BLaER1 (cell line): ENCODE data around the gene MAGEC2.

ENCODE experiments used
- H3K27ac ChIP-seq: shearing (Covaris generic); formaldehyde crosslinking; 2 replicates; pipeline ENCODE4 v1.8.1; 2022
- H3K27me3 ChIP-seq: shearing (Covaris generic); formaldehyde crosslinking; 2 replicates; pipeline ENCODE4 v1.8.1; 2022
- H3K36me3 ChIP-seq: shearing (Covaris generic); formaldehyde crosslinking; 2 replicates; pipeline ENCODE4 v1.8.1; 2022
- H3K4me1 ChIP-seq: shearing (Covaris generic); formaldehyde crosslinking; 2 replicates; pipeline ENCODE4 v1.8.1; 2022
- H3K4me2 ChIP-seq: shearing (Covaris generic); formaldehyde crosslinking; 2 replicates; pipeline ENCODE4 v1.8.1; 2022
- H3K4me3 ChIP-seq: shearing (Covaris generic); formaldehyde crosslinking; 2 replicates; pipeline ENCODE4 v1.8.1; 2022
- H3K9ac ChIP-seq: shearing (Covaris generic); formaldehyde crosslinking; 2 replicates; pipeline ENCODE4 v1.8.1; 2022
- H3K9me3 ChIP-seq: shearing (Covaris generic); formaldehyde crosslinking; 2 replicates; pipeline ENCODE4 v1.8.1; 2022
- H4K20me1 ChIP-seq: shearing (Covaris generic); formaldehyde crosslinking; 2 replicates; pipeline ENCODE4 v1.8.1; 2022
- Cebpa-rat ChIP-seq: shearing (Covaris generic); IDR thresholded peaks from 2 replicates; pipeline ENCODE4 v1.8.1; 2022

The MAGEC2 gene, protein sequence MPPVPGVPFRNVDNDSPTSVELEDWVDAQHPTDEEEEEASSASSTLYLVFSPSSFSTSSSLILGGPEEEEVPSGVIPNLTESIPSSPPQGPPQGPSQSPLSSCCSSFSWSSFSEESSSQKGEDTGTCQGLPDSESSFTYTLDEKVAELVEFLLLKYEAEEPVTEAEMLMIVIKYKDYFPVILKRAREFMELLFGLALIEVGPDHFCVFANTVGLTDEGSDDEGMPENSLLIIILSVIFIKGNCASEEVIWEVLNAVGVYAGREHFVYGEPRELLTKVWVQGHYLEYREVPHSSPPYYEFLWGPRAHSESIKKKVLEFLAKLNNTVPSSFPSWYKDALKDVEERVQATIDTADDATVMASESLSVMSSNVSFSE

DNA sequence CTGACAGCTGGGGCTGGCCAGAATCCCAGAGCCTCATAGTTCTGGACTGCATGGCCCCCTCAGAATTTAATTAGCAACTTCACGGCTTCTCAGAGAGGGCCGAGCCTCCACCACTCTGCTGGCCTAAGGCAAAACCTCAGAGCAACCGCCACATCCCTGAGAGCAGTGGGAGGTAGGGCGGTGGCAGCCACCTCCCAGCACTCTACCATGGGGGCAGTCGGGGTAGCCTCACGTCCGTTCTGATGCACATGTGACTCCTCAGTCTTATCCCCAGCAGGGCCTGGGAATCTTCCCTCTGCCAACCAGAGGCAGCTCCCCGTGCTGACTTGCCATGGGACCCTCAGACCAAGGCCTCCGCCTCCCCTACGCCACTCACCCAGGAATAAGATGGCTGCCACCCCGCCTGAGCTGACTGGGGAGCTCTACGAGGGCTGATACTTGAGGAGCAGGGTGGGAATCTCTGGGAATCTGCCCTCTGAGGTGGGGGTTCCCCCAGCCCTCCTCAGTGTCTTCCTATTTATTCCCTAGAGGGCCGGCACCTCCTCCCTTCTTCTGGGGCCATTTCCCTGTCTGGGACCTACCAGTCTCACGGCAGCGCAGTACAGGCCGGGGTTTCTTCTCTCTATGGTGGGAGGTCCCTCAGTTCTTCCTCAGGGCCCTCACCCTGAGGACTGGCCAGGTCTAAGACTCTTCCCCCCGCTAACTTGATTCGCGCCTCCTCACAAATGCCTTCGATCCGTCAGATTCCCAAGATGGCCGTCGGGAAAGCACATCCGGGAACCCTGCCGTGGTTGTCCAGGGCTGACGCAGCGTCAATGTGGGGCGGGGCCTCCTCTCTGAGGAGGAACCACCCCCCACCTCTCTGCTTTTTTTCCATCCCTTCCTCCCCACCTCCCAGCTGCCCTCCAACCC lies at the start of gene MAGEC2:
MAGEC2 (minus strand) TSS at position 769 of the 912 bp plus-strand sequence. CDS start 1,303 bp downstream, outside the sequence.
- no peak within 1 kb of the TSS for H3K4me3 ChIP-seq
- H4K20me1 ChIP-seq, result no peaks in the 10 kb centered on the region; the same call in 1 of the 2 replicates
- no peak within 1 kb of the TSS for H3K27ac ChIP-seq
- no peaks in the 10 kb centered on the region for H3K4me1 ChIP-seq
- H3K36me3 ChIP-seq, result no peaks in the 10 kb centered on the region
- TF ChIP-seq Cebpa-rat, result no peak
- no peak within 1 kb of the TSS for H3K4me2 ChIP-seq
- no peak within 1 kb of the TSS for H3K9ac ChIP-seq
- H3K9me3 ChIP-seq, result no peaks in the 10 kb centered on the region
- peaks cover 76% of the 10 kb centered on the region for H3K27me3 ChIP-seq

DNA sequence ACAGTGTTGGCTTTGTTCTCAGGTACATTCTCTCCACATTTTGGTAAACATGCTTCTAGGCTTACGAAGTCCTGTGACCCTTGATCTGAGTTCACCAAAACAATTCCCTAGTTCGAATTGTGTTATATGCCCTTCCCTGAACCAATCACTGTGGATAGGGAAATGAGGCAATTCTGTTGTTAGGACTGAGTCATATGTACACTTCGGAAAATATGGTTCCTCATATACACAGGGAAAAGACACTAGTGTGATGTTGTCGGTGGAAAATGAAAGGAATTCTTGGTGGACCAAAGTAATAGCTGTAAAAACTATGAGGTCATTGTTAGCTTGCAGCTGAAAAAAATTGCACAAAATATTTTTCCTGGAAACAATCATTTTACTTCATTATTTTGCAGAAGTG lies 46.6 kb upstream of the MAGEC2 start:
- Histone ChIP-seq H3K9ac (no peak overlapping the region), H3K4me3 (no peak overlapping the region), H3K36me3 (no peaks in the 10 kb centered on the region), H3K9me3 (peaks cover 5% of the 10 kb centered on the region; the same call in 1 of the 2 replicates), H4K20me1 (no peaks in the 10 kb centered on the region), H3K27me3 (peaks cover 61% of the 10 kb centered on the region), H3K27ac (no peak overlapping the region), H3K4me1 (no peaks in the 10 kb centered on the region), H3K4me2 (no peak overlapping the region)
- no peak for TF ChIP-seq Cebpa-rat

DNA sequence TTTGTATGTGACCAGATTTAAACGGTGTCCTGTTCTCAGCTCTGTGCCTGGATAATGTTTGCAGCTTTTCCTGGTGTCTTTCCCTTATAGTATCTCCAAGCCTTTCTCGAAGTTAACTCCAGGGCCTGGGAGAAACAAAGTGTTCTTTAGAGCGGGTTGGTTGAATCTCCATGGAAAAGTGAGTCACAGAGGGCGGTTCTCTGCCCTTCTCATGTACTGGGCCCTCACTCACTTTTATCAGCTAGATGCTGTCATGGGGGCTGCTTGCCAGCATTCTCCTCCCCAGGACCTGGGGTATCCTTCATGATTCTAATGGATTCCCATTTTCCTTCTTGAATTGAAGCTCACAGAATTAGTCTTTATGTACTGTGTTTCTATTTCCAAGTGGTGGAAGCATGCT lies 46.1 kb upstream of the MAGEC2 start:
- H3K27ac ChIP-seq, result no peak overlapping the region
- no peaks in the 10 kb centered on the region for H3K4me1 ChIP-seq
- TF ChIP-seq Cebpa-rat, result no peak
- no peak overlapping the region for H3K9ac ChIP-seq
- no peaks in the 10 kb centered on the region for H4K20me1 ChIP-seq
- peaks cover 5% of the 10 kb centered on the region; the same call in 1 of the 2 replicates for H3K9me3 ChIP-seq
- H3K27me3 ChIP-seq, result peaks cover 56% of the 10 kb centered on the region
- H3K4me3 ChIP-seq, result no peak overlapping the region
- no peak overlapping the region for H3K4me2 ChIP-seq
- no peaks in the 10 kb centered on the region for H3K36me3 ChIP-seq

DNA sequence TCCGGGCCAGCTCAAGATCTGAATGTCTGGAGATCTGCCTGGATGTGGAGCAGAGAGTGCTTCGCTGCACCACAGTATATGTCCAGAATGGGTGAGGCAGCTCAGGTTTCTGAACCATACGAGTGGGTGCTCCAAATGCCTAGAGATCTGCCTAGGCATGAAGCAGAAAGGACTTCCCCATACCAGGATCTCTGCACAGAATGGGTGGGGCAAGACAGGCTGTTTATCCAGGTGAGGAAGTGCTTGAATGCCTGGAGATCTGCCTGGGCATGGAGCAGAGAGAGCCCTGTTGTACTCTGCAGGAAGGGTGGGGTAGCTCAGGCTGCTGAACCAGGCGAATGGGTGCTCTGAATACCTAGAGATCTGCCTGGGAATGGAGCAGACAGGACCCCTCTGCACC lies 45.4 kb upstream of the MAGEC2 start:
- Histone ChIP-seq H3K27me3 (peaks cover 54% of the 10 kb centered on the region), H3K4me1 (no peaks in the 10 kb centered on the region), H3K9me3 (peaks cover 5% of the 10 kb centered on the region; the same call in 1 of the 2 replicates), H3K36me3 (no peaks in the 10 kb centered on the region), H3K27ac (no peak overlapping the region), H3K4me3 (no peak overlapping the region), H3K4me2 (no peak overlapping the region), H4K20me1 (no peaks in the 10 kb centered on the region), H3K9ac (no peak overlapping the region)
- no peak for TF ChIP-seq Cebpa-rat

DNA sequence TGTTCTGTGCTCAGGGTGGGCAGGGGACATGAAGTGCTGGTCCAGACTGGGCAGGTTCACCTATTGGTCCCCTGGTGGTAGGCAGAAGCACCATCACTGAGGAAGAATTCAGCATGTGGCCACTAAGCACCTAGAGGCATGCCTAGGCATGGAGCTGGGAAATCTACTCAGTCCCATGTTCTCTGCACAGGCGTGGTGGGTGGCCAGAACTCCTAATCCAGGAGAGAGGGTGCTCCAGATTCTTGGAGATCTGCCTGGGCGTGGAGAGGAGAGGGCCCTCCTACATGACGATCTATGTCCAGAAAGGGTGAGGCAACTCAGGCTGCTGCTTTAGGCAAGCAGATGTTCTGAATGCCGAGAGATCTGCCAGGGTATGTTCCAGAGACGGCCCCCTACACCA lies 44.6 kb upstream of the MAGEC2 start:
- Histone ChIP-seq H4K20me1 (no peaks in the 10 kb centered on the region), H3K27ac (no peak overlapping the region), H3K4me2 (no peak overlapping the region), H3K9ac (no peak overlapping the region), H3K9me3 (peaks cover 5% of the 10 kb centered on the region; the same call in 1 of the 2 replicates), H3K4me1 (no peaks in the 10 kb centered on the region), H3K4me3 (no peak overlapping the region), H3K36me3 (no peaks in the 10 kb centered on the region), H3K27me3 (peaks cover 53% of the 10 kb centered on the region)
- TF ChIP-seq Cebpa-rat, result no peak

DNA sequence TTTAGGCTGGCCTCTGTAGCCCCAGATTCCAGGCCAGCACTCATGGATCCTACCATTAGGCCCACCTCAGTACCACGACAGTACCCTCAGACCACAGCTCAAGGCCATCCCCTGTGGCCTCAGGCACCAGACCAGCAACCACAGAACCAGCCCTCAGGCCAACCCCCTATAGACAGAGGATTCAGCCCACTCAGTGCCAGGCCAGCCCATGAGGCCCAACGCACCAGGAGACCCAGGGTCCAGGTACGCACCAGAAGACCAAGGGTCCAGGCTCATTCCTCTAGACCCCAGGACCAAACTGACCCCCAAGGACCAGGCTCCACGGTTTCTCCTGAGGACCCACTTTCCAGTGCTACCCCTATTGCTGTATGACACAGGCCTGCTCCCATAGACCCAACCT lies 39.5 kb upstream of the MAGEC2 start:
- H3K4me3 ChIP-seq, result no peak overlapping the region
- peaks cover 45% of the 10 kb centered on the region for H3K27me3 ChIP-seq
- H3K36me3 ChIP-seq, result no peaks in the 10 kb centered on the region
- H4K20me1 ChIP-seq, result no peaks in the 10 kb centered on the region
- H3K4me2 ChIP-seq, result no peak overlapping the region
- no peaks in the 10 kb centered on the region for H3K4me1 ChIP-seq
- no peak overlapping the region for H3K9ac ChIP-seq
- H3K9me3 ChIP-seq, result no peaks in the 10 kb centered on the region
- no peak for TF ChIP-seq Cebpa-rat
- no peak overlapping the region for H3K27ac ChIP-seq

DNA sequence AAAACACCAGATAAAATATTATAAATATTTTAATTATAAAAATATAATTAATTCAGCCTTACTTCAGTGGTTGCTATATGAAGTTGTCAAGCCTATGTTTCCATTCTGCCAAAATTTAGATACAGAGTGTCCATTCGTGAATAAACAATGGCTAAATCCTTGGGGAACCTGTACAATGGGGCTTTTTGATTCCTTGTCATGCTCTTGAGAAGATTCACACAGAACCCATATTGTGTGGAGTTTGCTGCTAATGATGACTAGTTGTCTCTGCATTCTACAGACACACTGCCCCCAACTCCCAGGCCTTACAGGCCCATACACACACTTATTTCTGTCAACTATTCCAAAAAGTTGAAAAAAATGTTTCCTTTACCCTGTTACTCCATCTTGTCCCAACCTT lies 33.4 kb upstream of the MAGEC2 start:
- no peaks in the 10 kb centered on the region for H3K36me3 ChIP-seq
- no peak overlapping the region for H3K4me3 ChIP-seq
- H4K20me1 ChIP-seq, result no peaks in the 10 kb centered on the region
- H3K9me3 ChIP-seq, result peaks cover 19% of the 10 kb centered on the region
- no peaks in the 10 kb centered on the region for H3K4me1 ChIP-seq
- TF ChIP-seq Cebpa-rat, result no peak
- H3K27me3 ChIP-seq, result peaks cover 67% of the 10 kb centered on the region
- H3K4me2 ChIP-seq, result no peak overlapping the region
- no peak overlapping the region for H3K27ac ChIP-seq
- no peak overlapping the region for H3K9ac ChIP-seq

DNA sequence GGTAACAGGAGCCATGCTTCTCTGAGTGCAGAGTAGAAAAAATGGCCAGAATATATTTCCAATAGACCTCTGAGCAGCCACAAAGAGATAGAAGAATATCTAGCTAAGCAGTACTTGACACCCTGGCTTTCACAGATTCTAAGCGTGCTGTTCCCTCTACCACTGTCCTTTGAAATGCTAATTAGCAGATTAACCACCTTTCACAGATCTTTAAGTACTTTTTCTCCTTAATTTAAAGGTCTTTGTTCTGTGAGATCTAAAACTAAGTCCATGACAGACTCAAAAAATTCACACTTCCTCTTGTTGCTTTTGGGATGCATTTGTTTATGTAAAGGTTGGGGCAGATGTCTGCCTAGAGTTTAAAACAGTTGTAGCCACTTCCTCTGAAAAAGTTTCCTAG lies 28.3 kb upstream of the MAGEC2 start:
- no peak overlapping the region for H3K4me2 ChIP-seq
- H3K9ac ChIP-seq, result no peak overlapping the region
- peaks cover 19% of the 10 kb centered on the region for H3K9me3 ChIP-seq
- no peak for TF ChIP-seq Cebpa-rat
- H4K20me1 ChIP-seq, result no peaks in the 10 kb centered on the region
- peaks cover 45% of the 10 kb centered on the region for H3K27me3 ChIP-seq
- H3K4me3 ChIP-seq, result no peak overlapping the region
- no peaks in the 10 kb centered on the region for H3K4me1 ChIP-seq
- H3K36me3 ChIP-seq, result no peaks in the 10 kb centered on the region
- H3K27ac ChIP-seq, result no peak overlapping the region

DNA sequence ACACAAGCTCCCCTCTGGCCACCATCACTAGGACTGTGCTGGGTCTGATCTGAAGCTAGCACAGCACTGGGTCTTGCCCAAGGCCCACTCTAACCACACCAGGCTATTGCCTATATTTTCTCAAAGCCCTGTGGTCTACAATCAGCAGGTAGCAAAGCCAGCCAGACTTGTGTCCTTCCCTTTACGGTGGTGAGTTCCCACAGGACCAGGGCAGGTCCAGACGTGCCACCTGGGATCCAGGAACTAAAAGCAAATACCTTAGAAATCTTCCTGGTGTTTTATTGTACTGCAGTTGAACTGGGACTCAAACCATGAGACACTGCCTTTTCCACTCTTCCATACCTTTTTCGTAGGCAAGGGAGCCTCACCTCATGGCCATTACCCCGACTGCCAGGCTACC lies 9.0 kb upstream of the MAGEC2 start:
- no peak for TF ChIP-seq Cebpa-rat
- Histone ChIP-seq H3K9ac (no peak overlapping the region), H3K27ac (no peak overlapping the region), H4K20me1 (peaks cover 7% of the 10 kb centered on the region; the same call in 1 of the 2 replicates), H3K36me3 (no peaks in the 10 kb centered on the region), H3K9me3 (no peaks in the 10 kb centered on the region), H3K27me3 (peaks cover 69% of the 10 kb centered on the region), H3K4me3 (no peak overlapping the region), H3K4me1 (no peaks in the 10 kb centered on the region), H3K4me2 (no peak overlapping the region)

DNA sequence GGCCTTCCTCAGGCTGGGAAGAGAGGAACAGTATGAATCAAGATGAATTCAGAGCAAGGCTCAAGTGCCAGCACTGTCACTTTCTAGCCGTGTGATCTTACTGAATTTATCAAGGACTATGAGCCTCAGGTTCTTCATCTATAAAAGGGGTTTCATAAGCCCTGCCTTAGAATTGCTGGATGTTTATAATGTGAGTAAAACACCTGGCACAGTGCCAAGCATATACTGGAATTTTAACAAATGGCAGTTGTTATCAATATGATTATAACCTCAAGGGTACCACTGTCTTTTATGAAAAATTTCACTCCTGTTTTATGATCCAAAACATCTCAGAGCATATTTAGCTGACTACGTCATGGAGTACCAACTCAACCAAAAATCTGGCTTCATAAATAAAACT lies 4.0 kb downstream of the MAGEC2 start:
- Histone ChIP-seq H4K20me1 (no peaks in the 10 kb centered on the region; the same call in 1 of the 2 replicates), H3K9me3 (no peaks in the 10 kb centered on the region), H3K4me2 (no peak overlapping the region), H3K4me1 (no peaks in the 10 kb centered on the region), H3K27me3 (peaks cover 73% of the 10 kb centered on the region), H3K27ac (no peak overlapping the region), H3K4me3 (no peak overlapping the region), H3K36me3 (no peaks in the 10 kb centered on the region), H3K9ac (no peak overlapping the region)
- TF ChIP-seq Cebpa-rat, result no peak
